ENCODE results near the gene OR5H14.

The OR5H14 gene

GRCh38 chr3:98147179-98147578 lies at the start of gene OR5H14:
OR5H14 (plus strand) TSS chr3:98147479; CDS start chr3:98149386, 1,907 bp downstream.
- TF ChIP-seq CTCF (IDR thresholded peaks at IDR 0.05), result no peak

- TF ChIP-seq CTCF (IDR thresholded peaks at IDR 0.05), result no peak
Observed at GRCh38 chr3:98099848-98100247, 47.4 kb upstream of the OR5H14 start.

- no peak for TF ChIP-seq CTCF (IDR thresholded peaks at IDR 0.05)
Observed at GRCh38 chr3:98108162-98108561, 39.1 kb upstream of the OR5H14 start.

GRCh38 chr3:98109807-98110549 lies 37.3 kb upstream of the OR5H14 start:
- no peak for TF ChIP-seq CTCF (IDR thresholded peaks at IDR 0.05)

- no peak for TF ChIP-seq CTCF (IDR thresholded peaks at IDR 0.05)
Observed at GRCh38 chr3:98110550-98110908, 36.8 kb upstream of the OR5H14 start.

GRCh38 chr3:98114264-98114663 lies 33.0 kb upstream of the OR5H14 start:
- TF ChIP-seq CTCF (IDR thresholded peaks at IDR 0.05), result no peak

- TF ChIP-seq CTCF (IDR thresholded peaks at IDR 0.05), result no peak
Observed at GRCh38 chr3:98115717-98116116, 31.6 kb upstream of the OR5H14 start.

GRCh38 chr3:98130421-98130820 lies 16.9 kb upstream of the OR5H14 start, which contains the start of gene OR5H1:
OR5H1 (plus strand) TSS chr3:98130721; CDS start chr3:98132698, 1,977 bp downstream.
- TF ChIP-seq CTCF (IDR thresholded peaks at IDR 0.05), result no peak

Measured in LNCAP (cell line).